Measurements from ENCODE around the gene GAPVD1.

DNA sequence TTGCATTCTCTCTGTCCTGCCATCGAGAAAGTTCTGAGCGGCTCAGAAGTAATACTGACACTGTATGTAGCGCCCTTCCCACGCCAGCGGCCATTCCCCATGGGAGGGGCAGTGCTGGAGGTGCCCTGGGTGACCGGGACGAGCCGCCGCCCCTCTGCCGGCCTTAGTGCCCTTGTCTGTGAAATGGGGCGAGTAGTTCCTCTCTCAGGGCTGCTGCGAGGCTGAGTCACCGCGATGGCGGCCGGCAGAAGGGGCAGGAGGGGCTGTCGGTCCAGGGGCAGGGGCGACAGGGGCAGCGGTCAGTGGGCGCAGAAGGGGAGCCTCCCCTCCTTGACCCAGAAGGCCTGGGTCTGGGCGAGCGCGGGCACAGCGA lies 148.9 kb downstream of the GAPVD1 start:
- TF ChIP-seq, protein P1, sequence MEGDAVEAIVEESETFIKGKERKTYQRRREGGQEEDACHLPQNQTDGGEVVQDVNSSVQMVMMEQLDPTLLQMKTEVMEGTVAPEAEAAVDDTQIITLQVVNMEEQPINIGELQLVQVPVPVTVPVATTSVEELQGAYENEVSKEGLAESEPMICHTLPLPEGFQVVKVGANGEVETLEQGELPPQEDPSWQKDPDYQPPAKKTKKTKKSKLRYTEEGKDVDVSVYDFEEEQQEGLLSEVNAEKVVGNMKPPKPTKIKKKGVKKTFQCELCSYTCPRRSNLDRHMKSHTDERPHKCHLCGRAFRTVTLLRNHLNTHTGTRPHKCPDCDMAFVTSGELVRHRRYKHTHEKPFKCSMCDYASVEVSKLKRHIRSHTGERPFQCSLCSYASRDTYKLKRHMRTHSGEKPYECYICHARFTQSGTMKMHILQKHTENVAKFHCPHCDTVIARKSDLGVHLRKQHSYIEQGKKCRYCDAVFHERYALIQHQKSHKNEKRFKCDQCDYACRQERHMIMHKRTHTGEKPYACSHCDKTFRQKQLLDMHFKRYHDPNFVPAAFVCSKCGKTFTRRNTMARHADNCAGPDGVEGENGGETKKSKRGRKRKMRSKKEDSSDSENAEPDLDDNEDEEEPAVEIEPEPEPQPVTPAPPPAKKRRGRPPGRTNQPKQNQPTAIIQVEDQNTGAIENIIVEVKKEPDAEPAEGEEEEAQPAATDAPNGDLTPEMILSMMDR (IDR thresholded peaks at IDR 0.05; ENCODE audit: insufficient read depth, low read length) = no peak
- TF ChIP-seq POLR2AphosphoS5 (IDR thresholded peaks at IDR 0.05; ENCODE audit: low read depth) = no peak
- TF ChIP-seq, protein P2, sequence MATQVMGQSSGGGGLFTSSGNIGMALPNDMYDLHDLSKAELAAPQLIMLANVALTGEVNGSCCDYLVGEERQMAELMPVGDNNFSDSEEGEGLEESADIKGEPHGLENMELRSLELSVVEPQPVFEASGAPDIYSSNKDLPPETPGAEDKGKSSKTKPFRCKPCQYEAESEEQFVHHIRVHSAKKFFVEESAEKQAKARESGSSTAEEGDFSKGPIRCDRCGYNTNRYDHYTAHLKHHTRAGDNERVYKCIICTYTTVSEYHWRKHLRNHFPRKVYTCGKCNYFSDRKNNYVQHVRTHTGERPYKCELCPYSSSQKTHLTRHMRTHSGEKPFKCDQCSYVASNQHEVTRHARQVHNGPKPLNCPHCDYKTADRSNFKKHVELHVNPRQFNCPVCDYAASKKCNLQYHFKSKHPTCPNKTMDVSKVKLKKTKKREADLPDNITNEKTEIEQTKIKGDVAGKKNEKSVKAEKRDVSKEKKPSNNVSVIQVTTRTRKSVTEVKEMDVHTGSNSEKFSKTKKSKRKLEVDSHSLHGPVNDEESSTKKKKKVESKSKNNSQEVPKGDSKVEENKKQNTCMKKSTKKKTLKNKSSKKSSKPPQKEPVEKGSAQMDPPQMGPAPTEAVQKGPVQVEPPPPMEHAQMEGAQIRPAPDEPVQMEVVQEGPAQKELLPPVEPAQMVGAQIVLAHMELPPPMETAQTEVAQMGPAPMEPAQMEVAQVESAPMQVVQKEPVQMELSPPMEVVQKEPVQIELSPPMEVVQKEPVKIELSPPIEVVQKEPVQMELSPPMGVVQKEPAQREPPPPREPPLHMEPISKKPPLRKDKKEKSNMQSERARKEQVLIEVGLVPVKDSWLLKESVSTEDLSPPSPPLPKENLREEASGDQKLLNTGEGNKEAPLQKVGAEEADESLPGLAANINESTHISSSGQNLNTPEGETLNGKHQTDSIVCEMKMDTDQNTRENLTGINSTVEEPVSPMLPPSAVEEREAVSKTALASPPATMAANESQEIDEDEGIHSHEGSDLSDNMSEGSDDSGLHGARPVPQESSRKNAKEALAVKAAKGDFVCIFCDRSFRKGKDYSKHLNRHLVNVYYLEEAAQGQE (IDR thresholded peaks at IDR 0.05; ENCODE audit: insufficient replicate concordance, low read depth) = no peak
